Neural cell (in vitro differentiated cells): ENCODE data around the gene CA6.

Experiments
- CTCF ChIP-seq: fragments of 450-650 bp; IDR thresholded peaks from 2 replicates; pipeline ENCODE4 v1.5.1; 2014; ENCODE audit warnings: antibody characterized with exemption, mild to moderate bottlenecking, moderate library complexity; ENCODE audit not compliant: poor library complexity, severe bottlenecking
- EP300 ChIP-seq: fragments of 450-650 bp; conservative IDR thresholded peaks from 2 replicates; pipeline ENCODE4 v1.6.1; 2014; ENCODE audit warnings: antibody characterized with exemption, mild to moderate bottlenecking, moderate library complexity; ENCODE audit not compliant: poor library complexity, severe bottlenecking
- EZH2 ChIP-seq: fragments of 200-600, 300-800 bp; shearing (Covaris generic), sonication (generic); IDR thresholded peaks from 2 replicates; pipeline ENCODE4 v1.6.1; 2014; ENCODE audit warnings: antibody characterized with exemption, low read length, borderline replicate concordance, mild to moderate bottlenecking; ENCODE audit not compliant: insufficient read depth, poor library complexity, severe bottlenecking
- POLR2AphosphoS5 ChIP-seq: IDR thresholded peaks from 2 replicates; pipeline ENCODE4 v1.6.1; 2012
- RAD21 ChIP-seq: fragments of 450-650 bp; conservative IDR thresholded peaks from 2 replicates; pipeline ENCODE4 v1.6.1; 2014; ENCODE audit warnings: antibody characterized with exemption, mild to moderate bottlenecking, moderate library complexity
- REST ChIP-seq: IDR thresholded peaks from 2 replicates; pipeline ENCODE4 v1.6.1; 2012; ENCODE audit warnings: borderline replicate concordance
- SMC3 ChIP-seq: fragments of 450-650 bp; conservative IDR thresholded peaks from 2 replicates; pipeline ENCODE4 v1.6.1; 2014; ENCODE audit warnings: antibody characterized with exemption, mild to moderate bottlenecking, moderate library complexity; ENCODE audit not compliant: poor library complexity
- TAF1 ChIP-seq: IDR thresholded peaks from 2 replicates; pipeline ENCODE4 v1.6.1; 2012; ENCODE audit warnings: low read depth

- no peak for TF ChIP-seq CTCF
- no peak for TF ChIP-seq POLR2AphosphoS5
- TF ChIP-seq REST, result no peak
- TF ChIP-seq RAD21, result no peak
- TF ChIP-seq SMC3, result no peak
- TF ChIP-seq EZH2, result no peak
- TF ChIP-seq EP300, result no peak
- no peak for TF ChIP-seq TAF1
Measured at GRCh38 chr1:8925960-8926359, 19.7 kb upstream of the CA6 start.
